CD14-positive monocyte (primary cell): ENCODE results near the gene SLA2. TPM values are rescaled to one million over a fixed set of nuclear protein-coding genes. Genes with fewer than 3 reads are reported as not detected.

ENCODE experiments used
- DNase-seq, 3 donors: peaks; one replicate each; pipeline ENCODE4 v3.0.0-alpha.2; 2011 to 2022
- H2AFZ ChIP-seq: 2 replicates; pipeline ENCODE4 v1.6.0; 2012; ENCODE audit warnings: mild to moderate bottlenecking, low read depth, low read length, inconsistent platforms; ENCODE audit not compliant: insufficient read depth, poor library complexity, severe bottlenecking
- H3K27ac ChIP-seq, 2 donors: 1 replicate in 1 of 2; 2 replicates in 1 of 2; pipeline ENCODE4 v1.5.1; 2012 to 2013; ENCODE audit warnings: low read length in 2 of 2, control low read depth in 1 of 2, inconsistent platforms in 1 of 2, low read depth in 1 of 2, mild to moderate bottlenecking in 1 of 2
- H3K27me3 ChIP-seq, 2 donors: one replicate each; pipeline versions ENCODE4 v1.6.0 to v1.6.1; 2011 to 2013; ENCODE audit warnings: low read length in 2 of 2; ENCODE audit not compliant: control insufficient read depth in 2 of 2, insufficient read depth in 2 of 2
- H3K36me3 ChIP-seq, 2 donors: replicated peaks in 1 of 2; 1 replicate in 1 of 2; 2 replicates in 1 of 2; pipeline versions ENCODE4 v1.5.1 to v1.6.1; 2012 to 2013; ENCODE audit warnings: low read length in 2 of 2, control low read depth in 1 of 2, inconsistent platforms in 1 of 2, mild to moderate bottlenecking in 1 of 2; ENCODE audit not compliant: insufficient read depth in 2 of 2, control insufficient read depth in 1 of 2
- H3K4me1 ChIP-seq, 2 donors: 1 replicate in 1 of 2; 2 replicates in 1 of 2; pipeline versions ENCODE4 v1.5.1 to v1.6.1; 2012 to 2013; ENCODE audit warnings: low read length in 2 of 2, control low read depth in 1 of 2, inconsistent platforms in 1 of 2, mild to moderate bottlenecking in 1 of 2, moderate library complexity in 1 of 2; ENCODE audit not compliant: insufficient read depth in 2 of 2, control insufficient read depth in 1 of 2
- H3K4me2 ChIP-seq: replicated peaks from 2 replicates; pipeline ENCODE3; 2012; ENCODE audit warnings: low read length, moderate library complexity, mild to moderate bottlenecking; ENCODE audit not compliant: poor library complexity, severe bottlenecking; ENCODE audit errors: extremely low read depth
- H3K4me3 ChIP-seq, 3 experiments: fragments of 200-600 bp in 1 of 3; sonication (generic) in 1 of 3; replicated peaks in 1 of 3; 1 replicate in 2 of 3; 2 replicates in 1 of 3; pipeline ENCODE4 v1.5.1; 2011 to 2013; ENCODE audit warnings: low read length in 3 of 3, mild to moderate bottlenecking in 3 of 3, control low read depth in 2 of 3, low read depth in 2 of 3, inconsistent platforms in 1 of 3, moderate library complexity in 1 of 3
- H3K79me2 ChIP-seq: 2 replicates; pipeline ENCODE4 v1.6.0; 2012; ENCODE audit warnings: mild to moderate bottlenecking, control low read depth, inconsistent platforms, low read length, moderate library complexity; ENCODE audit not compliant: insufficient read depth
- H3K9ac ChIP-seq: 2 replicates; pipeline ENCODE4 v1.6.0; 2017; ENCODE audit warnings: low read length, mild to moderate bottlenecking; ENCODE audit not compliant: insufficient read depth, poor library complexity, severe bottlenecking
- H3K9me3 ChIP-seq, 2 donors: replicated peaks in 1 of 2; 1 replicate in 1 of 2; 2 replicates in 1 of 2; pipeline versions ENCODE4 v1.5.1 to v1.6.1; 2012 to 2013; ENCODE audit warnings: low read length in 2 of 2, control low read depth in 1 of 2; ENCODE audit not compliant: control insufficient read depth in 1 of 2, insufficient read depth in 1 of 2
- H4K20me1 ChIP-seq: 2 replicates; pipeline ENCODE4 v1.6.0; 2012; ENCODE audit warnings: mild to moderate bottlenecking, low read length, control low read depth, moderate library complexity; ENCODE audit not compliant: insufficient read depth
- H3K27ac Mint-ChIP-seq, 7 donors: one replicate each; pipeline ENCODE4 v1.8.0; 2020; ENCODE audit warnings: mild to moderate bottlenecking in 7 of 7, mixed read lengths in 7 of 7, moderate library complexity in 6 of 7, inconsistent platforms in 2 of 7
- H3K27me3 Mint-ChIP-seq, 3 donors: one replicate each; pipeline ENCODE4 v1.8.0; 2021 to 2022; ENCODE audit warnings: low read depth in 3 of 3, mild to moderate bottlenecking in 3 of 3, mixed read lengths in 3 of 3, moderate library complexity in 3 of 3, inconsistent platforms in 1 of 3
- H3K36me3 Mint-ChIP-seq, 2 donors: one replicate each; pipeline ENCODE4 v1.8.0; 2020; ENCODE audit warnings: mixed read lengths in 2 of 2, inconsistent platforms in 1 of 2, mild to moderate bottlenecking in 1 of 2
- H3K4me1 Mint-ChIP-seq: one replicate; pipeline ENCODE4 v1.8.0; 2020; ENCODE audit warnings: mild to moderate bottlenecking, mixed read lengths
- H3K4me3 Mint-ChIP-seq, 2 donors: one replicate each; pipeline ENCODE4 v1.8.0; 2020; ENCODE audit warnings: mild to moderate bottlenecking in 2 of 2, mixed read lengths in 2 of 2, moderate library complexity in 1 of 2
- H3K9me3 Mint-ChIP-seq, 7 donors: one replicate each; pipeline ENCODE4 v1.8.0; 2020 to 2022; ENCODE audit warnings: mixed read lengths in 7 of 7, mild to moderate bottlenecking in 6 of 7, moderate library complexity in 6 of 7, inconsistent platforms in 2 of 7
- WGBS: methylation state at CpG from one replicate; pipeline ENCODE4 v1.1.5; 2013; ENCODE audit warnings: missing lambda C conversion rate; ENCODE audit not compliant: insufficient coverage; 5-methylcytosine and 5-hydroxymethylcytosine counted together
- intact Hi-C, 2 donors: fragments of 100-400 bp; cut with micrococcal nuclease; formaldehyde crosslinking; loops; one replicate each; pipeline versions ENCODE4 v1.15.0 to v1.15.1; 2023
- polyA plus RNA-seq, 3 donors: library from polyadenylated mRNA; depleted of rRNA in 1 of 3; unstranded in 2 of 3; stranded (reverse) in 1 of 3; fragments of 300-500 nt in 2 of 3; fragments of >200 nt in 1 of 3; fragmentation: Illumina TruSeq in 2 of 3; gene quantifications; 1 replicate in 2 of 3; 2 replicates in 1 of 3; pipeline ENCODE4 v1.2.3, GENCODE V29; 2012 to 2021
- TF ChIP-seq, protein P1 (sequence below): fragments of 200-600 bp; IDR thresholded peaks from one replicate; pipeline ENCODE4 v1.8.0; 2022; ENCODE audit warnings: antibody characterized with exemption, mild to moderate bottlenecking

The SLA2 gene
- polyA plus RNA-seq, 3 donors, result 0.16 to 0.19 (median 0.17) TPM

DNA sequence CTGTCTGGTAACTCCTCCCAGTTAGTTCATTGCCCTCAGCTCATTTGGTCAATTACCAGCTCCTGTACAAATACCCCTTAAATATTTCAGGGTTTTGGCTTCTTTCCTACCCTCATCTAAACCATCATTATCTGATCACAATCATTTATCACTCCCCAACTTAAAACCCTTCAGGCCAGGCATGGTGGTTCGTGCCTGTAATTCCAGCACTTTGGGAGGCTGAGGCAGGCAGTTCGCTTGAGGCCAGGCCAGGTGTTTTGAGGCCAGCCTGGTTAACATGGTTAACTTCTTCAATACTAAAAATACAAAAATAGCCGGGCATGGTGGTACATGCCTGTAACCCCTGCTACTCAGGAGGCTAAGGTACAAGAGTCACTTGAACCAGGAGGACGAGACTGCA, 63.2 kb downstream of the SLA2 start:
- no peaks in the 10 kb centered on the region for H3K27me3 Mint-ChIP-seq
- no peaks in the 10 kb centered on the region for H3K9me3 Mint-ChIP-seq
- H3K27ac Mint-ChIP-seq, result peak overlapping the region in 1 of 7 donors; percentile 61
- Histone ChIP-seq H3K36me3 (peaks cover 50 to 75% of the 10 kb centered on the region in 2 donors), H4K20me1 (peaks cover 43% of the 10 kb centered on the region), H3K4me2 (no peak overlapping the region), H3K9me3 (no peaks in the 10 kb centered on the region), H2AFZ (no peak overlapping the region), H3K79me2 (peaks cover 12% of the 10 kb centered on the region), H3K4me3 (no peak overlapping the region), H3K27ac (no peak overlapping the region), H3K9ac (no peak overlapping the region), H3K4me1 (peaks cover 10% of the 10 kb centered on the region in 2 donors), H3K27me3 (no peaks in the 10 kb centered on the region)
- TF ChIP-seq, protein P1, sequence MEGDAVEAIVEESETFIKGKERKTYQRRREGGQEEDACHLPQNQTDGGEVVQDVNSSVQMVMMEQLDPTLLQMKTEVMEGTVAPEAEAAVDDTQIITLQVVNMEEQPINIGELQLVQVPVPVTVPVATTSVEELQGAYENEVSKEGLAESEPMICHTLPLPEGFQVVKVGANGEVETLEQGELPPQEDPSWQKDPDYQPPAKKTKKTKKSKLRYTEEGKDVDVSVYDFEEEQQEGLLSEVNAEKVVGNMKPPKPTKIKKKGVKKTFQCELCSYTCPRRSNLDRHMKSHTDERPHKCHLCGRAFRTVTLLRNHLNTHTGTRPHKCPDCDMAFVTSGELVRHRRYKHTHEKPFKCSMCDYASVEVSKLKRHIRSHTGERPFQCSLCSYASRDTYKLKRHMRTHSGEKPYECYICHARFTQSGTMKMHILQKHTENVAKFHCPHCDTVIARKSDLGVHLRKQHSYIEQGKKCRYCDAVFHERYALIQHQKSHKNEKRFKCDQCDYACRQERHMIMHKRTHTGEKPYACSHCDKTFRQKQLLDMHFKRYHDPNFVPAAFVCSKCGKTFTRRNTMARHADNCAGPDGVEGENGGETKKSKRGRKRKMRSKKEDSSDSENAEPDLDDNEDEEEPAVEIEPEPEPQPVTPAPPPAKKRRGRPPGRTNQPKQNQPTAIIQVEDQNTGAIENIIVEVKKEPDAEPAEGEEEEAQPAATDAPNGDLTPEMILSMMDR, result no peak
- no peak overlapping the region for H3K4me3 Mint-ChIP-seq
- H3K36me3 Mint-ChIP-seq, result peaks cover 56 to 69% of the 10 kb centered on the region in 2 donors
- WGBS, result 96% methylated on average over 3 of the region's 4 CpGs
- DNase-seq, result no peak
- peaks cover 17% of the 10 kb centered on the region for H3K4me1 Mint-ChIP-seq
- intact Hi-C loops, result no loop called here

DNA sequence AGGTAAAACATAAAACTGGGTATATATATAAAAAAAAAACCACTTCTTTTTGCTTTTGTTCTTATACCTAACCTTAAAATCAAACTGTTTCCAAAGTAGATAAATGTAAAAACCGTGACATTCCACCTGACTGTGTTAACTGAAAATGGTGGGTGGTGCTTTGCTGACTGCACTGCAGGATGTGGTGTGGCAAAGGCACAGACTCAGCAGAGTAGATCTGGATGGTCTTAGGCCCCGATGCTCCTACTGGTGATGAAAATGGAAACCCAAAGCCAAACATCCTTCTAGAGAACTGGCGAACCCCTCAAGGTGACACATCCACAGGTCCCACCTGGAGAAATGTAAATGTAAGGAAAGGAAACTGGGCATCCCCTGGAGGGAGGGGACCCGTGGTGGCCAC, 63.7 kb downstream of the SLA2 start:
- H3K4me1 ChIP-seq, result peaks cover 5% of the 10 kb centered on the region in 2 donors
- intact Hi-C loops, result no loop called here
- H3K9ac ChIP-seq, result no peak overlapping the region
- H3K4me1 Mint-ChIP-seq, result peaks cover 12% of the 10 kb centered on the region
- peaks cover 50 to 75% of the 10 kb centered on the region in 2 donors for H3K36me3 ChIP-seq
- H3K9me3 Mint-ChIP-seq, result no peaks in the 10 kb centered on the region
- no peak overlapping the region for H3K4me3 ChIP-seq
- H3K9me3 ChIP-seq, result no peaks in the 10 kb centered on the region
- no peak overlapping the region for H3K27ac ChIP-seq
- H3K27ac Mint-ChIP-seq, result no peak overlapping the region
- no peaks in the 10 kb centered on the region for H3K27me3 ChIP-seq
- 94% methylated on average over 2 of the region's 4 CpGs for WGBS
- no peak for DNase-seq
- no peak overlapping the region for H2AFZ ChIP-seq
- TF ChIP-seq, protein P1, result no peak
- H3K4me3 Mint-ChIP-seq, result no peak overlapping the region
- H3K4me2 ChIP-seq, result no peak overlapping the region
- peaks cover 45% of the 10 kb centered on the region for H4K20me1 ChIP-seq
- peaks cover 54 to 71% of the 10 kb centered on the region in 2 donors for H3K36me3 Mint-ChIP-seq
- H3K79me2 ChIP-seq, result peaks cover 16% of the 10 kb centered on the region
- no peaks in the 10 kb centered on the region for H3K27me3 Mint-ChIP-seq
